ENCODE data around the gene MAPKAPK2.

- no peak for TF ChIP-seq POLR2AphosphoS5 (IDR thresholded peaks at IDR 0.05; ENCODE audit: low read depth, low read length)
- no peak for TF ChIP-seq POLR2A (IDR thresholded peaks at IDR 0.05; ENCODE audit: low read depth, low read length)
- TF ChIP-seq TAF1 (IDR thresholded peaks at IDR 0.05; ENCODE audit: low read depth, low read length), result no peak
- TF ChIP-seq SPI1 (IDR thresholded peaks at IDR 0.05; ENCODE audit: low read depth, low read length), result no peak
- no peak for TF ChIP-seq PAX5 (IDR thresholded peaks at IDR 0.05; ENCODE audit: insufficient read depth, low read length, severe bottlenecking)
Observed at GRCh38 chr1:206714331-206715058, 29.8 kb downstream of the MAPKAPK2 start.
